Panc1 (cell line): Measurements from ENCODE around the gene POU6F1. TPM values are rescaled to one million over a fixed set of nuclear protein-coding genes. Genes with fewer than 3 reads are reported as not detected.

Source experiments
- ATAC-seq: fragments of 200-7000 bp; cut with Tn5 transposase; 2 replicates; pipeline ENCODE4 v1.9.1; 2020; ENCODE audit warnings: mild to moderate bottlenecking, moderate library complexity
- BruUV-seq: library from RNA; stranded (reverse); fragments of 400-500 nt; replicated peaks from 2 replicates; lab custom pipeline; 2021; lab: Mats Ljungman, UMichigan
- CTCF ChIA-PET: fragments of 300-600 bp; sonication (Branson Sonifier 250); formaldehyde crosslinking; loops from one replicate; lab custom pipeline; 2022; ENCODE audit warnings: antibody characterized with exemption; lab: Charles Lee
- POLR2A ChIA-PET: fragments of 300-600 bp; sonication (Branson Sonifier 250); formaldehyde crosslinking; loops from one replicate; lab custom pipeline; 2022; ENCODE audit warnings: antibody characterized with exemption; lab: Charles Lee
- DNase-seq: peaks from one replicate; pipeline ENCODE4 v3.0.0-alpha.2; 2010; ENCODE audit warnings: low read depth, low spot score
- H3K27ac ChIP-seq: 2 replicates; pipeline ENCODE4 v1.5.1; 2011; ENCODE audit warnings: mild to moderate bottlenecking, low read length, inconsistent platforms
- H3K27me3 ChIP-seq: fragments of 200-500 bp; sonication (Bioruptor generic); 2 replicates; pipeline ENCODE4 v1.6.0; 2014; ENCODE audit warnings: low read length, inconsistent platforms; ENCODE audit not compliant: control insufficient read depth, insufficient read depth
- H3K36me3 ChIP-seq: fragments of 200-500 bp; sonication (Bioruptor generic); 2 replicates; pipeline ENCODE4 v1.5.1; 2014; ENCODE audit warnings: inconsistent platforms, mild to moderate bottlenecking, low read length, moderate library complexity; ENCODE audit not compliant: control insufficient read depth, insufficient read depth
- H3K4me1 ChIP-seq: 2 replicates; pipeline ENCODE4 v1.5.1; 2011; ENCODE audit warnings: inconsistent platforms, mild to moderate bottlenecking, low read length, moderate library complexity; ENCODE audit not compliant: control insufficient read depth, insufficient read depth
- H3K4me3 ChIP-seq, 2 experiments: 2 replicates each; pipeline ENCODE4 v1.5.1; 2011 to 2012; ENCODE audit warnings: low read depth in 2 of 2, low read length in 2 of 2, mild to moderate bottlenecking in 2 of 2, inconsistent platforms in 1 of 2, moderate library complexity in 1 of 2
- H3K9me3 ChIP-seq: fragments of 200-500 bp; sonication (Bioruptor generic); 2 replicates; pipeline ENCODE4 v1.5.1; 2014; ENCODE audit warnings: low read depth, mild to moderate bottlenecking, inconsistent platforms, low read length, moderate library complexity; ENCODE audit not compliant: control insufficient read depth, insufficient read depth
- CTCF ChIP-seq: fragments of 450-650 bp; IDR thresholded peaks from 2 replicates; pipeline ENCODE4 v1.5.1; 2017; ENCODE audit warnings: mild to moderate bottlenecking
- POLR2AphosphoS5 ChIP-seq: IDR thresholded peaks from 2 replicates; pipeline ENCODE4 v1.6.1; 2012; ENCODE audit warnings: mild to moderate bottlenecking, low read depth, low read length, moderate library complexity
- REST ChIP-seq, 2 experiments: IDR thresholded peaks; 2 replicates each; pipeline ENCODE4 v1.6.1; 2011 to 2012; ENCODE audit warnings: low read depth in 2 of 2, control low read depth in 1 of 2, low read length in 1 of 2, mild to moderate bottlenecking in 1 of 2, moderate library complexity in 1 of 2; ENCODE audit not compliant: insufficient read depth in 1 of 2
- SIN3A ChIP-seq: IDR thresholded peaks from 2 replicates; pipeline ENCODE4 v1.6.1; 2012; ENCODE audit warnings: low read depth, mild to moderate bottlenecking, low read length, moderate library complexity, borderline replicate concordance; ENCODE audit not compliant: insufficient read depth
- TCF7L2 ChIP-seq: IDR thresholded peaks from 2 replicates; pipeline ENCODE4 v1.6.1; 2011; ENCODE audit warnings: mild to moderate bottlenecking, low read depth, low read length, inconsistent platforms
- in situ Hi-C: cut with HindIII; loops from 2 replicates; pipeline ENCODE4 v1.10.0; 2016; ENCODE audit warnings: low sequenced_read_pairs, low pct_unique_long_range_greater_than_20kb
- intact Hi-C: fragments of 100-400 bp; cut with micrococcal nuclease; formaldehyde crosslinking; loops from one replicate; pipeline ENCODE4 v1.10.0; 2022; ENCODE audit not compliant: unreplicated experiment
- total RNA-seq: library from RNA; stranded (reverse); gene quantifications from one replicate; pipeline ENCODE4 v1.2.1, GENCODE V29; 2021; ENCODE audit not compliant: unreplicated experiment

The POU6F1 gene
- total RNA-seq, 1 experiment from 2014 or later = 3.1 TPM

DNA sequence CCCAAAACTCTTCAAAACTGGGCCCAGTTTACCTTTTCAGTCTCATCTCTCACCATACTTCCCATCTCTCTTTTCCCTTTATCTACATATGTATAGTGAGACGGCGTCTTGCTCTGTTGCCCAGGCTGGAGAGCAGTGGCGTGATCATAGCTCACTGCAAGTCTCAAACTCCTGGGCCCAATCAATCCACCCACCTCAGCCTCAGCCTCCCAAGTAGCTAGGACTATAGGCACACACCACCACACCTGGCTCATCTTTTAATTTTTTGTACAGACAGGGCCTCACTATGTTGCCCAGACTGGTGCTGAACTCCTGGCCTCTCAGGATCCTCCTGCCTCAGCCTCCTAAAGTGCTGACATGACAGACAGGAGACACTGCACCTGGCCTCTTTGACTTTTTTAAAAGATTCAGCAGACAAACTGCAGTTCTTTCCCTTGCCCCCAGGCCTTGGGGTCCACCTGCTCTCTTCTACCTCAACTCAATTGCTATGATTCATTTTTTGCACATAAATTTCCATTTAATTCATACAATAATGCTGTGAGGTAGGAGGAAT is 78.5 kb downstream of the POU6F1 start:
- TF ChIP-seq SIN3A = no peak
- TF ChIP-seq CTCF = no peak
- no peak for TF ChIP-seq REST (IDR thresholded peaks at IDR 0.05; ENCODE audit: insufficient read depth in 1 of 2, low read depth in 2 of 2, low read length in 1 of 2)
- TF ChIP-seq TCF7L2 = no peak
- TF ChIP-seq POLR2AphosphoS5 = no peak
- intact Hi-C loops = no loop called here
- in situ Hi-C loops = no loop called here
- Histone ChIP-seq H3K36me3 (no peaks in the 10 kb centered on the region), H3K4me3 (no peak overlapping the region), H3K27me3 (no peaks in the 10 kb centered on the region), H3K9me3 (no peaks in the 10 kb centered on the region), H3K27ac (no peak overlapping the region), H3K4me1 (no peaks in the 10 kb centered on the region)
- ChIA-PET CTCF (no interaction called here), POLR2A (no interaction called here)
- ATAC-seq (no peak), DNase-seq (no peak)
- BruUV-seq = no TSS peak

Other genes starting within 250 kb of the POU6F1 start
- 59.9 TPM for gene SLC11A2, start 191.7 kb downstream of the POU6F1 start, total RNA-seq
- 47.9 TPM for gene LETMD1, start 169.7 kb downstream of the POU6F1 start, total RNA-seq
- 50.5 TPM for gene CSRNP2, start 134.5 kb downstream of the POU6F1 start, total RNA-seq
- gene TFCP2, start 44.9 kb downstream of the POU6F1 start, total RNA-seq = 33.9 TPM
- 197 TPM for gene DAZAP2, start 20.8 kb upstream of the POU6F1 start, total RNA-seq
- 2.4 TPM for gene SMAGP, start 52.4 kb upstream of the POU6F1 start, total RNA-seq
- 0.39 TPM for gene BIN2, start 106.1 kb upstream of the POU6F1 start, total RNA-seq
- not detected for gene CELA1, start 128.6 kb upstream of the POU6F1 start, total RNA-seq
- 6.5 TPM for gene GALNT6, start 173.3 kb upstream of the POU6F1 start, total RNA-seq
- 18.8 TPM for gene SLC4A8, start 206.8 kb upstream of the POU6F1 start, total RNA-seq